HUES6 (cell line): ENCODE measurements around the gene BOK.
A peak's percentile ranks its signal among the peaks of the same experiment; 100 is the strongest.

Experiments
- H3K27ac ChIP-seq: 2 replicates; pipeline ENCODE4 v1.7.0; 2013; ENCODE audit warnings: low read depth, mild to moderate bottlenecking, low read length, inconsistent platforms
- H3K27me3 ChIP-seq: 2 replicates; pipeline ENCODE4 v1.6.1; 2013; ENCODE audit warnings: low read length; ENCODE audit not compliant: control insufficient read depth, insufficient read depth
- H3K36me3 ChIP-seq: 2 replicates; pipeline ENCODE4 v1.6.1; 2013; ENCODE audit warnings: low read length; ENCODE audit not compliant: control insufficient read depth, insufficient read depth
- H3K4me1 ChIP-seq: 2 replicates; pipeline ENCODE4 v1.6.1; 2013; ENCODE audit warnings: low read length; ENCODE audit not compliant: control insufficient read depth, insufficient read depth
- H3K4me3 ChIP-seq: 2 replicates; pipeline ENCODE4 v1.5.1; 2013; ENCODE audit warnings: low read depth, low read length
- H3K9ac ChIP-seq: one replicate; pipeline ENCODE4 v1.6.1; 2013; ENCODE audit warnings: mild to moderate bottlenecking, low read length
- H3K9me3 ChIP-seq: 2 replicates; pipeline ENCODE4 v1.6.1; 2013; ENCODE audit warnings: low read depth, low read length; ENCODE audit not compliant: control insufficient read depth, insufficient read depth

Gene BOK, protein sequence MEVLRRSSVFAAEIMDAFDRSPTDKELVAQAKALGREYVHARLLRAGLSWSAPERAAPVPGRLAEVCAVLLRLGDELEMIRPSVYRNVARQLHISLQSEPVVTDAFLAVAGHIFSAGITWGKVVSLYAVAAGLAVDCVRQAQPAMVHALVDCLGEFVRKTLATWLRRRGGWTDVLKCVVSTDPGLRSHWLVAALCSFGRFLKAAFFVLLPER

GRCh38 chr2:241558532-241559322, at the start of gene BOK:
BOK (plus strand) TSS chr2:241558745; CDS start chr2:241559484, 739 bp downstream.
- peaks cover 24% of the 10 kb centered on the region for H3K4me1 ChIP-seq
- peak within 1 kb of the TSS; percentile 82 for H3K4me3 ChIP-seq
- peaks cover 11% of the 10 kb centered on the region for H3K36me3 ChIP-seq
- no peaks in the 10 kb centered on the region for H3K27me3 ChIP-seq
- H3K9ac ChIP-seq = peak within 1 kb of the TSS; percentile 63
- H3K27ac ChIP-seq = peak within 1 kb of the TSS; percentile 55; the same call in 1 of the 2 replicates
- H3K9me3 ChIP-seq = no peaks in the 10 kb centered on the region; the same call in 1 of the 2 replicates

GRCh38 chr2:241509155-241509784, 49.3 kb upstream of the BOK start:
- H3K36me3 ChIP-seq = peaks cover 13% of the 10 kb centered on the region
- peak overlapping the region; percentile 80 for H3K9ac ChIP-seq
- peak overlapping the region; percentile 97 for H3K4me3 ChIP-seq
- H3K4me1 ChIP-seq = peaks cover 21% of the 10 kb centered on the region
- H3K9me3 ChIP-seq = no peaks in the 10 kb centered on the region
- H3K27me3 ChIP-seq = peaks cover 7% of the 10 kb centered on the region
- H3K27ac ChIP-seq = peak overlapping the region; percentile 64; the same call in 1 of the 2 replicates

DNA sequence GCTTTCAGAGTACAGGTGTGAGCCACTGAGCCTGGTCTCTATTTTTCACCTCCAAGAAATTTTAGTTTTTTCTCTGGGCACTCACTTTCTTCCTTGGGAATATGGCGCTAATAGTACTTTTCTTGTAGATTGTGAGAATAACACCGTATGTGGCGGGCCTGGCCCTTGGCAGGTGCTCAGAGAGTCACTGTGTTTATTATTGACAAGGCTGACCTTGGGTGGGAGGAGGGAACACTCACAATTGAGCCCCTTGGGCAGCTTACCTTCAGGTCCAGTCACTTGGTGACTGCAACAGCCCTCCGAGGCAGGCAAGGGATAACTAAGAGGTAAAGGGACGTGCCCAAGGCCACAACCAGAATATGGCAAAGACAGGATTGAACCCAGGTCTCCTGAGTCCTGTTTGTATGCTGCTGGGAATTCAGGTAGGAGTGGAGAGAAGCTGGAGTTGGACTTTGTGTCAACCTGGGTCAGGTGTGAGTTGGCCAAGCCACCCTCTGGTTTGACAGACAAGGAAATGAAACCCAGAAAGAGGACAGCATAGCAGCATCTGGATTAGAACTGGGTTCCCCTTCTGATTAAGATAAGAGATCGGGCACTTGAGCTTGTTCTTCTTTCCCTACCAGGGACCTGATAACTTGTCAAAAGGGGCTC, 47.3 kb upstream of the BOK start:
- peaks cover 6% of the 10 kb centered on the region for H3K36me3 ChIP-seq
- peaks cover 9% of the 10 kb centered on the region for H3K4me1 ChIP-seq
- H3K27me3 ChIP-seq = peaks cover 7% of the 10 kb centered on the region
- no peak overlapping the region for H3K27ac ChIP-seq
- H3K9ac ChIP-seq = no peak overlapping the region
- no peak overlapping the region for H3K4me3 ChIP-seq
- H3K9me3 ChIP-seq = no peaks in the 10 kb centered on the region

DNA sequence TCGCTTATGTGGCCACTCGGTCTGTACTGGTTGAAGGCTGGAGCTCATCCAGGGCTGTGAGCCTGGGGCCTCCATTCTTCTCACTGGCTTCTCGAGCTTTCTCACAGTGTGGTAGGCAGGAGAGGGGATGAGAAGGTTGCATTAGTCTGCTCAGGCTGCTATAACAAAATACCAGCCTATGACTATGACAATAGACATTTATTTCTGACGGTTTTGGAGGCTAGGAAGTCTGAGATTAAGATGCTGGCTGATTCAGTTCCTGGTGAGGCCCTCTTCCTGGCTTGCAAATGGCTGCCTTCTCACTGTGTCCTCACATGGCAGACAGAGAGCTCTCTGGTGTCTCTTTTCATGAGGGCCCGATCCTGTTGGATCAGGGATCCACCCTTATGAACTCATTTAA, 44.0 kb upstream of the BOK start:
- H3K9me3 ChIP-seq = no peaks in the 10 kb centered on the region
- H3K4me1 ChIP-seq = peaks cover 1% of the 10 kb centered on the region
- H3K9ac ChIP-seq = no peak overlapping the region
- H3K36me3 ChIP-seq = peaks cover 6% of the 10 kb centered on the region
- no peak overlapping the region for H3K4me3 ChIP-seq
- H3K27me3 ChIP-seq = peaks cover under 1% of the 10 kb centered on the region
- H3K27ac ChIP-seq = no peak overlapping the region

DNA sequence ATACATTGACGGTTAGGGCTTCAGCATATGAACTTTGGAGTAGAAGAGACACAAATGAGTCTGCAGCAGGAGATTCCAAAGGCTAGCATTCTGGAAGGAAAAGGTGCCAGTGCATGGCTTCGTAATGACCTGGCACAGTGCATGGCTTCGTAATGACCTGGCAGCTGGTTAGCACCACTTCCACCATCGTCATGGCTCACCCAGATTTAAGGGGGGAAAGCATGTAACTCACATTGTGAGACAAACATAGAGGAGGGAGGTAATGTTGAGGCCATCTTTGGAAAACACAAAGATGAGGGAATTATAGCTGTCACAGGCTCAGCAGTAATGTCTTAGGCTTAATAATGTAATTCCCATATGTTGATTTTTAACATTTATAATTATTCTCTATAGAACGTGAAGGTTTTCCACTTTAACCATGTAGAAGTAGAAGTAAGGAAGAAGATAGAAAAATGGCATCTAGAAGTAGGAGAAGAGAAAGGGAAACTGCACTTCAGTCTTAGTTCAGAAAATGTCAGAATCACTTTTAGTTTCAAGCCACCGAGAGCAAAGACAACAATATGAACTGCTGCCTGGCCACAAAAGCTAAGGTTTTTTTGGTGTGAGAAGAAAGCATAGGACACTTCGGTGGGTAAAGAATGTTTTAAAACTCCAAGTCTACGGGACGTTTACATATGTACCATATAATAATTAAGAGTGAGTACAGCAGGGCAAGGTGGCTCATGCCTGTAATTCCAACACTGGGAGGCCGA, 43.4 kb upstream of the BOK start:
- peaks cover 6% of the 10 kb centered on the region for H3K36me3 ChIP-seq
- H3K4me3 ChIP-seq = no peak overlapping the region
- no peak overlapping the region for H3K27ac ChIP-seq
- no peak overlapping the region for H3K9ac ChIP-seq
- H3K4me1 ChIP-seq = no peaks in the 10 kb centered on the region
- H3K9me3 ChIP-seq = no peaks in the 10 kb centered on the region
- H3K27me3 ChIP-seq = no peaks in the 10 kb centered on the region

GRCh38 chr2:241516520-241516965, 42.0 kb upstream of the BOK start:
- no peak overlapping the region for H3K27ac ChIP-seq
- H3K4me3 ChIP-seq = no peak overlapping the region
- H3K27me3 ChIP-seq = no peaks in the 10 kb centered on the region
- H3K4me1 ChIP-seq = no peaks in the 10 kb centered on the region
- H3K9ac ChIP-seq = no peak overlapping the region
- H3K36me3 ChIP-seq = peaks cover 5% of the 10 kb centered on the region
- H3K9me3 ChIP-seq = no peaks in the 10 kb centered on the region

DNA sequence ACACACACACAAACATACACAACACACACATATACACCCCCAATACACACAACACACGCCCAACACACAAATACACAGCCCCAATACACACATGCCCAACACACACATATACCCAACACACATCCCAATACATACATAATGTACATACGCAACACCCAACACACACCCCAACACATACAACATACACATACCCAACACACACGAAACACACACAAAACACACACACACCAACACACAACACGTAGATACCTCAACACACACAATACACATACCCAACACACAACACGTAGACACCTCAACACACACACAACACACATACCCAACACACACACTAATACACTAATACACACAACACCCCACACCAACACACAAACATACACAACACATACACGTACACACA, 41.2 kb upstream of the BOK start:
- no peak overlapping the region for H3K9ac ChIP-seq
- H3K4me3 ChIP-seq = no peak overlapping the region
- H3K27ac ChIP-seq = no peak overlapping the region
- no peaks in the 10 kb centered on the region for H3K27me3 ChIP-seq
- H3K4me1 ChIP-seq = no peaks in the 10 kb centered on the region
- no peaks in the 10 kb centered on the region for H3K36me3 ChIP-seq
- no peaks in the 10 kb centered on the region for H3K9me3 ChIP-seq

GRCh38 chr2:241519669-241520068, 38.9 kb upstream of the BOK start:
- Histone ChIP-seq H3K4me1 (no peaks in the 10 kb centered on the region), H3K9me3 (peaks cover 4% of the 10 kb centered on the region; the same call in 1 of the 2 replicates), H3K36me3 (no peaks in the 10 kb centered on the region), H3K27me3 (no peaks in the 10 kb centered on the region), H3K9ac (no peak overlapping the region), H3K27ac (no peak overlapping the region), H3K4me3 (no peak overlapping the region)

DNA sequence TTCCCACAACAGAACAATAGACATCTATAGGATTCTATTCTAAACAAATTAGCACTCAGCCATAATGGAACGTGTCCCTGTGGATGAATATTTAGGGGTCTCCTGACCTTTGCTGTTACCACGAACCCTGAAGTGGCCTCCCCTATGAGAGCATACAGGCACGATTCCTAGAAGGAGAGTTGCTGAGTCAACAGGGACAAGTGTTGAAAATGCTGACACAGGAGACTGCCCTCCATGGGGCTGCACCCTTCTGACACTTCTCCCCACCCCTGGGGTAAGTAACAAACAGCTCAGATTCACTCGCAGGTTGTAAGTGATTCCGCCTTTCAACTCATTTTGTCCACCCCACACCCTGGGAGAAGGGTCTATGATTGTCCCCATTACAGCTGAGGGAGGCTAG, 36.1 kb upstream of the BOK start:
- H3K27me3 ChIP-seq = no peaks in the 10 kb centered on the region
- no peaks in the 10 kb centered on the region for H3K36me3 ChIP-seq
- no peaks in the 10 kb centered on the region for H3K4me1 ChIP-seq
- H3K4me3 ChIP-seq = no peak overlapping the region
- H3K27ac ChIP-seq = no peak overlapping the region
- peaks cover 16% of the 10 kb centered on the region; the same call in 1 of the 2 replicates for H3K9me3 ChIP-seq
- H3K9ac ChIP-seq = no peak overlapping the region
